GM12878 (cell line): ENCODE results near the gene CHMP6. TPM values are rescaled to one million over a fixed set of nuclear protein-coding genes. Genes with fewer than 3 reads are reported as not detected.

Experiments
- ATAC-seq: fragments of 200-7000 bp; cut with Tn5 transposase; 3 replicates; pipeline ENCODE4 v1.9.1; 2020; ENCODE audit warnings: mild to moderate bottlenecking, moderate library complexity
- BruUV-seq: library from RNA; stranded (reverse); fragments of 400-500 nt; replicated peaks from 2 replicates; lab custom pipeline; 2021; lab: Mats Ljungman, UMichigan
- CTCF ChIA-PET: fragments of 300-600 bp; sonication (Branson Sonifier 250); formaldehyde crosslinking; extraction: SDS; loops from one replicate; lab custom pipeline; 2021; ENCODE audit warnings: inconsistent platforms; lab: Yijun Ruan, JAX
- POLR2A ChIA-PET: fragments of 350-600 bp; formaldehyde crosslinking; extraction: SDS; loops from one replicate; lab custom pipeline; 2021; ENCODE audit warnings: inconsistent platforms; lab: Charles Lee
- RAD21 ChIA-PET: fragments of 300-600 bp; sonication (Branson Sonifier 250); formaldehyde crosslinking; loops from one replicate; lab custom pipeline; 2023; ENCODE audit warnings: antibody characterized with exemption; ENCODE audit not compliant: unreplicated experiment; lab: Charles Lee
- SMC1A ChIA-PET: fragments of 300-600 bp; sonication (Branson Sonifier 250); formaldehyde crosslinking; loops from one replicate; lab custom pipeline; 2023; ENCODE audit not compliant: unreplicated experiment, uncharacterized antibody; lab: Charles Lee
- DNase-seq: peaks from one replicate; pipeline ENCODE4 v3.0.0-alpha.2; 2011; ENCODE audit warnings: low read depth, low spot score
- FAIRE-seq: peaks from 3 replicates; lab custom pipeline; 2011; peaks lifted over from hg19 to GRCh38; lab: Jason Lieb, UNC
- H2AFZ ChIP-seq: 2 replicates; pipeline ENCODE4 v1.6.0; 2011; ENCODE audit warnings: low read depth, low read length, control low read depth; ENCODE audit not compliant: control insufficient read depth
- H3K27ac ChIP-seq: 2 replicates; pipeline ENCODE4 v1.5.1; 2011; ENCODE audit warnings: control low read depth; ENCODE audit not compliant: control insufficient read depth, insufficient read depth
- H3K27me3 ChIP-seq, 2 experiments: replicated peaks in 1 of 2; 2 replicates each; pipeline versions ENCODE4 v1.6.0 to v1.6.1; 2011; ENCODE audit warnings: low read length in 1 of 2; ENCODE audit not compliant: control insufficient read depth in 2 of 2, insufficient read depth in 2 of 2
- H3K36me3 ChIP-seq, 2 experiments: 2 replicates each; pipeline ENCODE4 v1.5.1; 2011; ENCODE audit warnings: low read length in 1 of 2; ENCODE audit not compliant: control insufficient read depth in 2 of 2, insufficient read depth in 2 of 2
- H3K4me1 ChIP-seq: 2 replicates; pipeline ENCODE4 v1.6.1; 2011; ENCODE audit warnings: mild to moderate bottlenecking, low read length, moderate library complexity, mixed read lengths; ENCODE audit not compliant: control insufficient read depth, insufficient read depth
- H3K4me2 ChIP-seq: 2 replicates; pipeline ENCODE4 v1.6.0; 2011; ENCODE audit warnings: control low read depth; ENCODE audit not compliant: control insufficient read depth, insufficient read depth
- H3K4me3 ChIP-seq: fragments of 200-600 bp; sonication (generic); 2 replicates; pipeline ENCODE4 v1.5.1; 2016
- H3K79me2 ChIP-seq: 2 replicates; pipeline ENCODE4 v1.6.0; 2011; ENCODE audit warnings: low read length; ENCODE audit not compliant: control insufficient read depth, insufficient read depth
- H3K9ac ChIP-seq: 2 replicates; pipeline ENCODE4 v1.8.0; 2011; ENCODE audit warnings: low read length, control low read depth, mixed read lengths; ENCODE audit not compliant: control insufficient read depth, insufficient read depth
- H3K9me3 ChIP-seq: replicated peaks from 3 replicates; pipeline ENCODE4 v1.5.1; 2011; ENCODE audit warnings: mild to moderate bottlenecking, low read length; ENCODE audit not compliant: control insufficient read depth, insufficient read depth
- H4K20me1 ChIP-seq: 2 replicates; pipeline ENCODE4 v1.6.0; 2011; ENCODE audit not compliant: control insufficient read depth, insufficient read depth
- EED ChIP-seq: sonication (generic); IDR thresholded peaks from 2 replicates; pipeline ENCODE4 v1.6.1; 2016; ENCODE audit warnings: antibody characterized with exemption, low read depth
- EP300 ChIP-seq, 2 experiments: fragments of 150-350 bp in 1 of 2; IDR thresholded peaks; 2 replicates each; pipeline ENCODE4 v1.6.1; 2011 to 2012; ENCODE audit warnings: low read depth in 2 of 2, low read length in 2 of 2, borderline replicate concordance in 1 of 2, improper control_type of control experiment in 1 of 2, inconsistent platforms in 1 of 2; ENCODE audit not compliant: control insufficient read depth in 1 of 2
- IKZF1 ChIP-seq: fragments of 450-650 bp; conservative IDR thresholded peaks from 2 replicates; pipeline ENCODE4 v1.6.1; 2017; ENCODE audit warnings: antibody characterized with exemption, mild to moderate bottlenecking
- MEF2A ChIP-seq: IDR thresholded peaks from 2 replicates; pipeline ENCODE4 v1.6.1; 2011; ENCODE audit warnings: low read depth, mild to moderate bottlenecking, low read length, moderate library complexity; ENCODE audit not compliant: insufficient read depth
- RB1 ChIP-seq: fragments of 450-650 bp; formaldehyde crosslinking; IDR thresholded peaks from 2 replicates; pipeline ENCODE4 v1.6.1; 2017; ENCODE audit warnings: mild to moderate bottlenecking, borderline replicate concordance
- SMAD5 ChIP-seq: IDR thresholded peaks from 2 replicates; pipeline ENCODE4 v1.6.1; 2016; ENCODE audit warnings: antibody characterized with exemption, low read depth
- YY1 ChIP-seq: IDR thresholded peaks from 2 replicates; pipeline ENCODE4 v1.6.1; 2011; ENCODE audit warnings: low read depth, mild to moderate bottlenecking, low read length
- WGBS: methylation state at CpG from one replicate; pipeline ENCODE4 v1.1.6; 2016; ENCODE audit warnings: low lambda C conversion rate; ENCODE audit not compliant: insufficient replicate concordance, insufficient coverage; ENCODE audit errors: missing lambda C conversion rate; 5-methylcytosine and 5-hydroxymethylcytosine counted together
- in situ Hi-C: fragments of 300-500 bp; cut with MboI; formaldehyde crosslinking; loops from 9 replicates; pipeline ENCODE4 v1.14.3; 2018; ENCODE audit warnings: mixed read lengths
- intact Hi-C: fragments of 100-400 bp; cut with micrococcal nuclease; formaldehyde crosslinking; loops from one replicate; pipeline ENCODE4 v1.14.2; 2022; ENCODE audit not compliant: unreplicated experiment
- polyA plus RNA-seq, 11 experiments: library from polyadenylated mRNA; depleted of rRNA in 4 of 11; unstranded in 6 of 11; stranded (reverse) in 5 of 11; fragments of >200 nt; fragmentation: Nextera tagmentation in 4 of 11; fragmentation: Illumina TruSeq in 1 of 11; extraction: Ambion mirVana in 4 of 11; extraction: Trizol in 1 of 11; gene quantifications; 1 replicate in 1 of 11; 2 replicates in 10 of 11; pipeline versions ENCODE4 v1.2.1 to v1.2.3, GENCODE V29; 2011 to 2016; ENCODE audit warnings: inconsistent platforms in 2 of 11, missing spikeins in 2 of 11, low read depth in 1 of 11
- total RNA-seq, 4 experiments: library from RNA; depleted of rRNA in 3 of 4; stranded (reverse); fragments of >200 nt in 3 of 4; fragmentation: Illumina TruSeq in 1 of 4; extraction: Trizol in 1 of 4; gene quantifications; 2 replicates each; pipeline versions ENCODE4 v1.2.1 to v1.2.3, GENCODE V29; 2013 to 2021

The CHMP6 gene
- total and polyA plus RNA-seq, 10 of the 15 experiments (the other 5 are each of a cell fraction or from before 2014, with no cell fraction given), result 0.21 to 37.9 (median 14.7) TPM

DNA sequence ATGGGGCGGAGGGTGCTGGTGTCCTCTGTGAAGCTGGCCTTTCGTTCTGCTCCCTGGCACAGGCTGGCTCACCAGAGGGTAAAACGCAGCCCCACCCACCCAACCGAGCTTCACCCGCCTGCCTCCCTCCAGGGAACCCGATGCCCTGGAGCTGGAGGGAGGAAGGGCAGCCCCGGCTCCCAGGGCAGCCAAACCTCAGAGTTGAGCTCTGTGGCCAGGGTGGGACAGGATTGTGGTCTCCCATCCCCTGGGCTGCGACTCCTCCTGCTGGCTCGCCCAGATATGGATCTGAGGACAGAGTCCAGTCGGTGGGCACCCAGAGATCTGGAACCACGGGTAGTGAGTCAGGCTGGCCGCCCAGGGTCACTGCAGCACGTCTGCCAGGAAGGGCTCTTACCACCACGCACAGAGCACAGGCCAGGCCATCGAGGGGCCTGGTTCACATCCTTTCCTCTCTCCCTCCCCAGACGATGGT, 42.6 kb upstream of the CHMP6 start (continued):
- TF ChIP-seq IKZF1 (no peak), RB1 (no peak), EED (no peak), MEF2A (no peak)

- DNase-seq, result no peak
- Histone ChIP-seq H3K9ac (no peak overlapping the region), H3K4me2 (no peak overlapping the region), H3K27ac (no peak overlapping the region), H3K9me3 (no peaks in the 10 kb centered on the region), H3K36me3 (peaks cover 0 to 3% of the 10 kb centered on the region in 2 experiments; a peak in 2 of 4 replicates), H2AFZ (no peak overlapping the region), H4K20me1 (no peaks in the 10 kb centered on the region), H3K79me2 (no peaks in the 10 kb centered on the region), H3K27me3 (no peaks in the 10 kb centered on the region), H3K4me3 (no peak overlapping the region), H3K4me1 (no peaks in the 10 kb centered on the region)
- SMC1A ChIA-PET, result no interaction called here
- ATAC-seq, result no peak
- POLR2A ChIA-PET, result no interaction called here
- intact Hi-C loops, result no loop called here
- in situ Hi-C loops, result no loop called here
- BruUV-seq, result no TSS peak
- 93% methylated on average over 44 of the region's 44 CpGs for WGBS
- no peak for FAIRE-seq
- RAD21 ChIA-PET, result interaction anchor here (1.0 kb wide), 1 partner anchor 212 kb away, joined by 4 read pairs; no protein-coding TSS in a partner anchor
- TF ChIP-seq SMAD5 (no peak), YY1 (no peak), EP300 (IDR thresholded peaks at IDR 0.05; ENCODE audit: borderline replicate concordance in 1 of 2, control insufficient read depth in 1 of 2, low read depth in 2 of 2, low read length in 2 of 2) (no peak)
- CTCF ChIA-PET, result no interaction called here
Observed at GRCh38 chr17:80949451-80950421, 41.9 kb upstream of the CHMP6 start.
